ENCODE measurements around the gene DNAJC17.
A peak's percentile ranks its signal among the peaks of the same experiment; 100 is the strongest.

The DNAJC17 gene

GRCh38 chr15:40829115-40829514 lies 21.8 kb upstream of the DNAJC17 start:
- DNase-seq, result no peak

GRCh38 chr15:40828447-40829036 lies 21.3 kb upstream of the DNAJC17 start, which contains the start of gene PPP1R14D:
TSS of gene PPP1R14D (minus strand) at chr15:40828708. CDS start at chr15:40828641, 67 bp downstream.
- DNase-seq, result no peak

GRCh38 chr15:40826423-40827075 lies 19.3 kb upstream of the DNAJC17 start:
- DNase-seq, result no peak

GRCh38 chr15:40825661-40826422 lies 18.6 kb upstream of the DNAJC17 start:
- no peak for DNase-seq

- DNase-seq, result no peak
Measured at GRCh38 chr15:40823572-40824343, 16.5 kb upstream of the DNAJC17 start.

- no peak for DNase-seq
Measured at GRCh38 chr15:40821195-40821594, 13.9 kb upstream of the DNAJC17 start.

GRCh38 chr15:40819048-40819447 lies 11.8 kb upstream of the DNAJC17 start:
- DNase-seq, result no peak

GRCh38 chr15:40815042-40815698 lies 7.9 kb upstream of the DNAJC17 start:
- no peak for DNase-seq

- DNase-seq, result no peak
Measured at GRCh38 chr15:40812721-40813425, 5.6 kb upstream of the DNAJC17 start.

- no peak for DNase-seq
Measured at GRCh38 chr15:40808861-40809450, 1.7 kb upstream of the DNAJC17 start.

- DNase-seq, result no peak
Measured at GRCh38 chr15:40807888-40808461, 702 bp upstream of the DNAJC17 start.

- DNase-seq, result peak; percentile 20
Measured at GRCh38 chr15:40806672-40807027, 623 bp downstream of the DNAJC17 start.

- DNase-seq, result no peak
Measured at GRCh38 chr15:40803688-40804087, 3.6 kb downstream of the DNAJC17 start.

GRCh38 chr15:40803076-40803475 lies 4.2 kb downstream of the DNAJC17 start:
- no peak for DNase-seq

GRCh38 chr15:40799523-40799922 lies 7.8 kb downstream of the DNAJC17 start:
- no peak for DNase-seq

GRCh38 chr15:40796512-40796911 lies 10.8 kb downstream of the DNAJC17 start:
- DNase-seq, result no peak

- no peak for DNase-seq
Measured at GRCh38 chr15:40796041-40796440, 11.2 kb downstream of the DNAJC17 start.

GRCh38 chr15:40793216-40793989 lies 13.9 kb downstream of the DNAJC17 start:
- peak; percentile 45 for DNase-seq

GRCh38 chr15:40792394-40792793 lies 14.9 kb downstream of the DNAJC17 start:
- no peak for DNase-seq

GRCh38 chr15:40790718-40791117 lies 16.6 kb downstream of the DNAJC17 start:
- DNase-seq, result no peak

GRCh38 chr15:40789999-40790398 lies 17.3 kb downstream of the DNAJC17 start:
- no peak for DNase-seq

Measured in SHP77 treated with DMSO at 0.1 percent for 48 hours (cell line).